OCI-LY7 (cell line): Measurements from ENCODE around the gene ZSWIM5. TPM values are rescaled to one million over a fixed set of nuclear protein-coding genes. Genes with fewer than 3 reads are reported as not detected.

Experiments used
- BruUV-seq: library from RNA; stranded (reverse); fragments of 400-500 nt; replicated peaks from 2 replicates; lab custom pipeline; 2021; lab: Mats Ljungman, UMichigan
- CTCF ChIA-PET: fragments of 300-600 bp; sonication (Branson Sonifier 250); formaldehyde crosslinking; loops from one replicate; lab custom pipeline; 2022; ENCODE audit warnings: antibody characterized with exemption; ENCODE audit not compliant: unreplicated experiment; lab: Charles Lee
- POLR2A ChIA-PET: fragments of 300-600 bp; sonication (Branson Sonifier 250); formaldehyde crosslinking; loops from one replicate; lab custom pipeline; 2022; ENCODE audit warnings: antibody characterized with exemption; lab: Charles Lee
- DNase-seq: peaks from one replicate; pipeline ENCODE4 v3.0.0-alpha.2; 2015; ENCODE audit warnings: low spot score
- H2AFZ ChIP-seq: fragments of 200-600 bp; sonication (generic), shearing (Covaris generic); 2 replicates; pipeline ENCODE4 v1.6.1; 2014; ENCODE audit warnings: mild to moderate bottlenecking, antibody characterized with exemption, low read length, moderate library complexity
- H3K27ac ChIP-seq: fragments of 200-600 bp; sonication (generic); 2 replicates; pipeline ENCODE4 v1.5.1; 2014; ENCODE audit warnings: mixed run types, low read depth, mild to moderate bottlenecking, moderate library complexity, low read length, inconsistent platforms; ENCODE audit not compliant: poor library complexity, severe bottlenecking
- H3K36me3 ChIP-seq: fragments of 200-600 bp; sonication (generic); 2 replicates; pipeline ENCODE4 v1.6.1; 2014; ENCODE audit warnings: mild to moderate bottlenecking, antibody characterized with exemption, low read length, moderate library complexity, mixed read lengths; ENCODE audit not compliant: insufficient read depth
- H3K4me1 ChIP-seq: fragments of 200-600 bp; sonication (generic); 2 replicates; pipeline ENCODE4 v1.5.1; 2014; ENCODE audit warnings: mild to moderate bottlenecking, low read length; ENCODE audit not compliant: insufficient read depth, poor library complexity, severe bottlenecking
- H3K4me2 ChIP-seq: fragments of 200-600 bp; sonication (generic); 2 replicates; pipeline ENCODE4 v1.6.1; 2014; ENCODE audit warnings: mild to moderate bottlenecking, low read length
- H3K4me3 ChIP-seq: fragments of 200-600 bp; sonication (generic); 2 replicates; pipeline ENCODE4 v1.5.1; 2014; ENCODE audit warnings: mild to moderate bottlenecking, low read depth, low read length; ENCODE audit not compliant: poor library complexity, severe bottlenecking
- H3K79me2 ChIP-seq: fragments of 200-600 bp; sonication (generic); 2 replicates; pipeline ENCODE4 v1.6.1; 2016; ENCODE audit warnings: low read depth, mild to moderate bottlenecking, low read length, moderate library complexity, mixed read lengths; ENCODE audit not compliant: insufficient read depth
- H3K9me2 ChIP-seq: fragments of 200-600 bp; sonication (generic); 2 replicates; pipeline ENCODE4 v1.6.1; 2016; ENCODE audit warnings: mild to moderate bottlenecking, low read length, mixed read lengths; ENCODE audit not compliant: insufficient read depth
- H3K9me3 ChIP-seq: fragments of 200-600 bp; sonication (generic); 2 replicates; pipeline ENCODE4 v1.6.1; 2014; ENCODE audit warnings: mild to moderate bottlenecking, mixed run types, low read length, mixed read lengths
- H4K20me1 ChIP-seq: fragments of 200-600 bp; sonication (generic); 2 replicates; pipeline ENCODE4 v1.6.1; 2014; ENCODE audit warnings: mild to moderate bottlenecking, antibody characterized with exemption, low read length, moderate library complexity, mixed read lengths; ENCODE audit not compliant: insufficient read depth
- EZH2phosphoT487 ChIP-seq: fragments of 200-600 bp; sonication (generic); IDR thresholded peaks from 2 replicates; pipeline ENCODE4 v1.6.1; 2018; ENCODE audit warnings: low read depth, borderline replicate concordance, mild to moderate bottlenecking, mixed run types, antibody characterized with exemption, low read length, moderate library complexity, mixed read lengths
- intact Hi-C: fragments of 100-400 bp; cut with micrococcal nuclease; formaldehyde crosslinking; loops from one replicate; pipeline ENCODE4 v1.10.0; 2022; ENCODE audit not compliant: unreplicated experiment
- total RNA-seq, 2 experiments: library from RNA; depleted of rRNA in 1 of 2; stranded (reverse); fragments of >200 nt in 1 of 2; shearing (Covaris generic) in 1 of 2; gene quantifications; 2 replicates each; pipeline ENCODE4 v1.2.3, GENCODE V29; 2014 to 2022
- TF ChIP-seq, protein P1 (sequence below): fragments of 200-600 bp; sonication (generic); conservative IDR thresholded peaks from 2 replicates; pipeline ENCODE4 v1.5.1; 2014; ENCODE audit warnings: mild to moderate bottlenecking, antibody characterized with exemption, low read length, moderate library complexity, mixed read lengths

ZSWIM5 gene
- total RNA-seq, 2 experiments from 2014 or later, result 0.28 to 0.42 TPM

DNA sequence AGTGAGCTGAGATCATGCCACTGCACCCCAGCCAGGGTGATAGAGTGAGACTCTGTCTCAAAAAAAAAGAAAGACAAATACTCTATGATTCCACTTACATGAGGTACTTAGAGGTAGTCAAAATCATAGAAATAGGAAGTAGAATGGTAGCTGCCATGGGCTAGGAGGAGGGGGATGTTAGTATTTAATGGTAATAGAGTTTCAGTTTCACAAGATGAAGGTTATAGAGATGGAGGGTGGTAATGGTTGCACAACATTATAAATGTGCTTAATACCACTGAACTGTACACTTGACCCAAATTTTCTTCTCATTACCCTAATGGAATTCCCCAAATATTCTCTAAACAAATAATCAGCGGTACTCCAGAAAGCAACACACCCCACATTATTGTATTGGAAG is 232.8 kb downstream of the ZSWIM5 start:
- H3K9me3 ChIP-seq, result peaks cover 13% of the 10 kb centered on the region; the same call in 1 of the 2 replicates
- H3K4me3 ChIP-seq, result no peak overlapping the region
- no peaks in the 10 kb centered on the region for H3K79me2 ChIP-seq
- TF ChIP-seq, protein P1, sequence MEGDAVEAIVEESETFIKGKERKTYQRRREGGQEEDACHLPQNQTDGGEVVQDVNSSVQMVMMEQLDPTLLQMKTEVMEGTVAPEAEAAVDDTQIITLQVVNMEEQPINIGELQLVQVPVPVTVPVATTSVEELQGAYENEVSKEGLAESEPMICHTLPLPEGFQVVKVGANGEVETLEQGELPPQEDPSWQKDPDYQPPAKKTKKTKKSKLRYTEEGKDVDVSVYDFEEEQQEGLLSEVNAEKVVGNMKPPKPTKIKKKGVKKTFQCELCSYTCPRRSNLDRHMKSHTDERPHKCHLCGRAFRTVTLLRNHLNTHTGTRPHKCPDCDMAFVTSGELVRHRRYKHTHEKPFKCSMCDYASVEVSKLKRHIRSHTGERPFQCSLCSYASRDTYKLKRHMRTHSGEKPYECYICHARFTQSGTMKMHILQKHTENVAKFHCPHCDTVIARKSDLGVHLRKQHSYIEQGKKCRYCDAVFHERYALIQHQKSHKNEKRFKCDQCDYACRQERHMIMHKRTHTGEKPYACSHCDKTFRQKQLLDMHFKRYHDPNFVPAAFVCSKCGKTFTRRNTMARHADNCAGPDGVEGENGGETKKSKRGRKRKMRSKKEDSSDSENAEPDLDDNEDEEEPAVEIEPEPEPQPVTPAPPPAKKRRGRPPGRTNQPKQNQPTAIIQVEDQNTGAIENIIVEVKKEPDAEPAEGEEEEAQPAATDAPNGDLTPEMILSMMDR, result no peak
- TF ChIP-seq EZH2phosphoT487, result no peak
- ChIA-PET CTCF (no interaction called here), POLR2A (no interaction called here)
- no peaks in the 10 kb centered on the region for H3K9me2 ChIP-seq
- H4K20me1 ChIP-seq, result no peaks in the 10 kb centered on the region
- peaks cover 68% of the 10 kb centered on the region for H3K36me3 ChIP-seq
- no peak overlapping the region for H2AFZ ChIP-seq
- H3K4me2 ChIP-seq, result no peak overlapping the region
- intact Hi-C loops, result no loop called here
- DNase-seq, result no peak
- no peaks in the 10 kb centered on the region for H3K4me1 ChIP-seq
- no peak overlapping the region for H3K27ac ChIP-seq
- no TSS peak for BruUV-seq

DNA sequence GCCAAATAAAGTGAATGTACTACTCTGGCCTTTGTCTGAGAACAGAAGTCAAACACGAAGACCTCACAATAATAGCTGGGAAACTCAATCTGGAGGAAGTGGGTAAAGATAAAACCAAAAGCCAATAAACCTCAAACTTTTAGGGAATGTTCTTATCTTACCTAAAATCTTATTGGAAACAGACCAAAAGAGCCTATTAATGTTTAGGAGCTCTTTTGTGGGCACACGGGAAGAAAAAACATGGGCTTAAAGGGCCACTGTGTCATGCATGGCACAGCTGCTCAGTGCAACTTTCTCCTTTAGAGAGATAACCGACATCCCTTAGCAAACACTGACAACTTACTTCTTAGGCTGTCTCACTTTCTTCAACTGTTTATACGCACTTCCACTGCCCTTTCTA is 236.1 kb downstream of the ZSWIM5 start:
- Histone ChIP-seq H3K36me3 (peaks cover 44% of the 10 kb centered on the region), H3K9me3 (no peaks in the 10 kb centered on the region), H3K4me2 (no peak overlapping the region), H3K4me1 (no peaks in the 10 kb centered on the region), H3K79me2 (no peaks in the 10 kb centered on the region), H3K4me3 (no peak overlapping the region), H2AFZ (no peak overlapping the region), H4K20me1 (no peaks in the 10 kb centered on the region), H3K9me2 (no peaks in the 10 kb centered on the region), H3K27ac (no peak overlapping the region)
- BruUV-seq, result no TSS peak
- TF ChIP-seq EZH2phosphoT487, result no peak
- TF ChIP-seq, protein P1, result no peak
- intact Hi-C loops, result no loop called here
- ChIA-PET POLR2A (interaction anchor here (0.8 to 1.0 kb wide), 2 partner anchors 10 to 160 kb away, joined by 3 read pairs; no protein-coding TSS in a partner anchor), CTCF (no interaction called here)
- no peak for DNase-seq

Other genes starting within 250 kb of the ZSWIM5 start
- 24.7 and 26.6 TPM in 2 replicates for gene EIF2B3, start 220.0 kb downstream of the ZSWIM5 start, total RNA-seq (2014; rRNA removed; shearing (Covaris generic))
- 23.7 and 25.5 TPM in 2 replicates for gene EIF2B3, start 220.0 kb downstream of the ZSWIM5 start, total RNA-seq (2022)
- gene HECTD3, start 195.3 kb downstream of the ZSWIM5 start, total RNA-seq (2014; rRNA removed; shearing (Covaris generic)), result 12.4 and 13.3 TPM in 2 replicates
- 30.1 and 31.9 TPM in 2 replicates for gene HECTD3, start 195.3 kb downstream of the ZSWIM5 start, total RNA-seq (2022)
- 57.4 and 73.5 TPM in 2 replicates for gene UROD, start 194.4 kb downstream of the ZSWIM5 start, total RNA-seq (2014; rRNA removed; shearing (Covaris generic))
- 61.6 and 64.4 TPM in 2 replicates for gene UROD, start 194.4 kb downstream of the ZSWIM5 start, total RNA-seq (2022)
- 25.2 and 27.1 TPM in 2 replicates for gene HPDL, start 120.3 kb upstream of the ZSWIM5 start, total RNA-seq (2014; rRNA removed; shearing (Covaris generic))
- gene HPDL, start 120.3 kb upstream of the ZSWIM5 start, total RNA-seq (2022), result 21.9 and 25.8 TPM in 2 replicates
- 23.7 and 30.2 TPM in 2 replicates for gene TOE1, start 133.6 kb upstream of the ZSWIM5 start, total RNA-seq (2014; rRNA removed; shearing (Covaris generic))
- gene TOE1, start 133.6 kb upstream of the ZSWIM5 start, total RNA-seq (2022), result 22.1 and 24.4 TPM in 2 replicates
- gene MUTYH, start 133.8 kb upstream of the ZSWIM5 start, total RNA-seq (2014; rRNA removed; shearing (Covaris generic)), result 46.6 and 52.6 TPM in 2 replicates
- gene MUTYH, start 133.8 kb upstream of the ZSWIM5 start, total RNA-seq (2022), result 69.7 and 70.1 TPM in 2 replicates